Loucy (cell line): ENCODE results near the gene PPIG.
"Not testable (repeated sequence)": the region's sequence is repeated elsewhere in the genome, so short reads cannot be mapped to it uniquely, and the experiment has no call there.

Source experiments
- EZH2phosphoT487 ChIP-seq: fragments of 200-600 bp; IDR thresholded peaks from 2 replicates; pipeline ENCODE4 v1.6.1; 2018; ENCODE audit warnings: antibody characterized with exemption, mild to moderate bottlenecking, moderate library complexity, borderline replicate concordance
- TF ChIP-seq, protein P1 (sequence below): fragments of 200-600 bp; sonication (generic); conservative IDR thresholded peaks from 2 replicates; pipeline ENCODE4 v1.5.1; 2014; ENCODE audit warnings: mild to moderate bottlenecking, antibody characterized with exemption, low read length

- TF ChIP-seq, protein P1, sequence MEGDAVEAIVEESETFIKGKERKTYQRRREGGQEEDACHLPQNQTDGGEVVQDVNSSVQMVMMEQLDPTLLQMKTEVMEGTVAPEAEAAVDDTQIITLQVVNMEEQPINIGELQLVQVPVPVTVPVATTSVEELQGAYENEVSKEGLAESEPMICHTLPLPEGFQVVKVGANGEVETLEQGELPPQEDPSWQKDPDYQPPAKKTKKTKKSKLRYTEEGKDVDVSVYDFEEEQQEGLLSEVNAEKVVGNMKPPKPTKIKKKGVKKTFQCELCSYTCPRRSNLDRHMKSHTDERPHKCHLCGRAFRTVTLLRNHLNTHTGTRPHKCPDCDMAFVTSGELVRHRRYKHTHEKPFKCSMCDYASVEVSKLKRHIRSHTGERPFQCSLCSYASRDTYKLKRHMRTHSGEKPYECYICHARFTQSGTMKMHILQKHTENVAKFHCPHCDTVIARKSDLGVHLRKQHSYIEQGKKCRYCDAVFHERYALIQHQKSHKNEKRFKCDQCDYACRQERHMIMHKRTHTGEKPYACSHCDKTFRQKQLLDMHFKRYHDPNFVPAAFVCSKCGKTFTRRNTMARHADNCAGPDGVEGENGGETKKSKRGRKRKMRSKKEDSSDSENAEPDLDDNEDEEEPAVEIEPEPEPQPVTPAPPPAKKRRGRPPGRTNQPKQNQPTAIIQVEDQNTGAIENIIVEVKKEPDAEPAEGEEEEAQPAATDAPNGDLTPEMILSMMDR: not testable (repeated sequence)
- not testable (repeated sequence) for TF ChIP-seq EZH2phosphoT487
Observed at GRCh38 chr2:169687943-169688342, 103.8 kb downstream of the PPIG start.
